Right lobe of liver (tissue), 6 donors: ENCODE data around the gene AQP7. TPM values are rescaled to one million over a fixed set of nuclear protein-coding genes. Genes with fewer than 3 reads are reported as not detected.
"Not testable (repeated sequence)": the region's sequence is repeated elsewhere in the genome, so short reads cannot be mapped to it uniquely, and the experiment has no call there.

Experiments used
- ATAC-seq, 4 donors: fragments of 200-7000 bp; cut with Tn5 transposase; one replicate each; pipeline ENCODE4 v1.9.1; 2020; ENCODE audit warnings: mild to moderate bottlenecking in 4 of 4, moderate library complexity in 4 of 4
- DNase-seq, 3 donors: peaks; one replicate each; pipeline ENCODE4 v3.0.0-alpha.2; 2020
- H3K27ac ChIP-seq, 3 donors: fragments of 200-600 bp; one replicate each; pipeline ENCODE4 v1.8.0; 2022
- H3K27me3 ChIP-seq, 2 donors: fragments of 200-600 bp; one replicate each; pipeline ENCODE4 v1.8.0; 2022
- H3K36me3 ChIP-seq, 4 donors: fragments of 200-600 bp; sonication (generic) in 1 of 4; one replicate each; pipeline versions ENCODE4 v1.5.1 to v1.8.0; 2017 to 2022; ENCODE audit warnings: control low read depth in 1 of 4
- H3K4me1 ChIP-seq, 4 donors: fragments of 200-600 bp; sonication (generic) in 1 of 4; one replicate each; pipeline versions ENCODE4 v1.5.1 to v1.8.0; 2017 to 2022; ENCODE audit warnings: control low read depth in 1 of 4
- H3K4me3 ChIP-seq, 3 donors: fragments of 200-600 bp; one replicate each; pipeline ENCODE4 v1.8.0; 2022
- H3K9me3 ChIP-seq, 4 donors: fragments of 200-600 bp; sonication (generic) in 1 of 4; one replicate each; pipeline versions ENCODE4 v1.5.1 to v1.8.0; 2017 to 2022; ENCODE audit warnings: control low read depth in 1 of 4
- CTCF ChIP-seq, 4 donors: fragments of 200-600 bp in 3 of 4; fragments of 450-650 bp in 1 of 4; IDR thresholded peaks; one replicate each; pipeline versions ENCODE4 v1.5.1 to v1.8.0; 2016 to 2022; ENCODE audit warnings: antibody characterized with exemption in 4 of 4, mild to moderate bottlenecking in 2 of 4
- POLR2A ChIP-seq: fragments of 450-650 bp; IDR thresholded peaks from one replicate; pipeline ENCODE4 v1.6.1; 2017; ENCODE audit warnings: antibody characterized with exemption, mild to moderate bottlenecking
- WGBS: methylation state at CpG from one replicate; pipeline ENCODE4 v1.1.6; 2018; ENCODE audit warnings: low coverage, low lambda C conversion rate; ENCODE audit not compliant: insufficient coverage; ENCODE audit errors: missing lambda C conversion rate; 5-methylcytosine and 5-hydroxymethylcytosine counted together
- intact Hi-C, 2 donors: fragments of 100-400 bp; cut with DNase I; formaldehyde crosslinking; loops; one replicate each; pipeline versions ENCODE4 v1.11.2 to v1.14.1; 2022
- total RNA-seq, 6 experiments: library from RNA; depleted of rRNA in 2 of 6; stranded (reverse); fragments of >200 nt in 2 of 6; fragmentation: NEBNext Ultra II Directional in 3 of 6; extraction: Animal tissue kit (Norgen Biotek cat#: 25700) in 3 of 6; gene quantifications; one replicate each; pipeline versions ENCODE4 v1.1.0 to v1.2.4, GENCODE V29; 2016 to 2023
- donor health status: DM: no; HTN: yes; CAD: no.
- donor health status: DM: no; HTN: no; CAD: no.
- donor health status: DM: no; HTN: no; CAD: no.
- donor health status: DM: no; HTN: yes; CAD: no.
- donor health status: DM: no; HTN: yes; CAD: no.

Gene AQP7
- total RNA-seq, 6 experiments from 2014 or later: 10.4 to 25.1 (median 16.6) TPM

- WGBS: 46% methylated on average over 11 of the region's 11 CpGs
- peak overlapping the region; percentile 38 to 86 (median 62) for H3K27ac ChIP-seq
Measured at GRCh38 chr9:33393581-33393980, 8.8 kb downstream of the AQP7 start.

GRCh38 chr9:33392591-33393021, 9.8 kb downstream of the AQP7 start:
- DNase-seq, intact Hi-C loops, H3K36me3 ChIP-seq, H3K27me3 ChIP-seq, H3K9me3 ChIP-seq, H3K4me3 ChIP-seq: not testable (repeated sequence)
- H3K27ac ChIP-seq: peak overlapping the region in 2 of 3 donors; percentile 62 to 86
- WGBS: 66% methylated on average over 5 of the region's 7 CpGs
- ATAC-seq: peak in 1 of 4 donors; percentile 19
- peaks cover 0 to 44% (median 18%) of the 10 kb centered on the region in 4 donors for H3K4me1 ChIP-seq

More at GRCh38 chr9:33393581-33393980, 8.8 kb downstream of the AQP7 start:
- ATAC-seq (peak in 1 of 4 donors; percentile 56), DNase-seq (peak; percentile 78 to 88 (median 84))
- no peaks in the 10 kb centered on the region for H3K27me3 ChIP-seq
- no peak for TF ChIP-seq CTCF (IDR thresholded peaks at IDR 0.05)
- peak; percentile 38 for TF ChIP-seq POLR2A
- peak overlapping the region in 2 of 3 donors; percentile 44 to 49 for H3K4me3 ChIP-seq
- H3K9me3 ChIP-seq: no peaks in the 10 kb centered on the region
- intact Hi-C loops: no loop called here
- H3K4me1 ChIP-seq: peaks cover 0 to 40% (median 15%) of the 10 kb centered on the region in 4 donors
- H3K36me3 ChIP-seq: no peaks in the 10 kb centered on the region

GRCh38 chr9:33391111-33391771, 11.1 kb downstream of the AQP7 start:
- H3K4me3 ChIP-seq, intact Hi-C loops, H3K27me3 ChIP-seq, H3K9me3 ChIP-seq, H3K36me3 ChIP-seq: not testable (repeated sequence)
- peaks cover 0 to 44% (median 18%) of the 10 kb centered on the region in 4 donors for H3K4me1 ChIP-seq
- H3K27ac ChIP-seq: peak overlapping the region; percentile 73 to 92 (median 91)
- DNase-seq (peak; percentile 73 to 92 (median 91)), ATAC-seq (peak; percentile 40 to 65 (median 50))
- 22% methylated on average over 4 of the region's 9 CpGs for WGBS

- intact Hi-C loops: no loop called here
- ATAC-seq: peak in 1 of 4 donors; percentile 19
- peak in 2 of 3 donors; percentile 40 to 77 for DNase-seq
- 84% methylated on average over 5 of the region's 15 CpGs for WGBS
- H3K36me3 ChIP-seq: no peaks in the 10 kb centered on the region
- no peaks in the 10 kb centered on the region for H3K9me3 ChIP-seq
- TF ChIP-seq POLR2A (no peak), CTCF (IDR thresholded peaks at IDR 0.05) (no peak)
- no peak overlapping the region for H3K27ac ChIP-seq
- H3K4me1 ChIP-seq: peaks cover 0 to 35% (median 17%) of the 10 kb centered on the region in 4 donors
- H3K27me3 ChIP-seq: no peaks in the 10 kb centered on the region
- no peak overlapping the region for H3K4me3 ChIP-seq
Measured at GRCh38 chr9:33388110-33388994, 14.0 kb downstream of the AQP7 start.

- intact Hi-C loops, H3K36me3 ChIP-seq, H3K27me3 ChIP-seq, H3K27ac ChIP-seq, H3K4me3 ChIP-seq, ATAC-seq, H3K9me3 ChIP-seq: not testable (repeated sequence)
- 90% methylated on average over 2 of the region's 9 CpGs for WGBS
- DNase-seq: peak in 1 of 3 donors; percentile 7
- peaks cover 0 to 24% (median 11%) of the 10 kb centered on the region in 4 donors for H3K4me1 ChIP-seq
Measured at GRCh38 chr9:33386998-33387397, 15.4 kb downstream of the AQP7 start.

- WGBS: no CpG with 5 or more reads among the region's 14 CpGs
- H3K27ac ChIP-seq, intact Hi-C loops: not testable (repeated sequence)
Measured at GRCh38 chr9:33386641-33386996, 15.7 kb downstream of the AQP7 start.

GRCh38 chr9:33385979-33386640, 16.3 kb downstream of the AQP7 start:
- ATAC-seq, H3K36me3 ChIP-seq, H3K27ac ChIP-seq, intact Hi-C loops, H3K27me3 ChIP-seq, H3K9me3 ChIP-seq, H3K4me3 ChIP-seq: not testable (repeated sequence)
- DNase-seq: peak in 2 of 3 donors; percentile 39 to 52
- H3K4me1 ChIP-seq: peaks cover 0 to 19% (median 9%) of the 10 kb centered on the region in 4 donors
- 57% methylated on average over 13 of the region's 23 CpGs for WGBS

More at GRCh38 chr9:33386641-33386996, 15.7 kb downstream of the AQP7 start:
- H3K4me3 ChIP-seq, ATAC-seq, H3K27me3 ChIP-seq, H3K9me3 ChIP-seq, H3K36me3 ChIP-seq: not testable (repeated sequence)
- peaks cover 0 to 20% (median 9%) of the 10 kb centered on the region in 4 donors for H3K4me1 ChIP-seq
- DNase-seq: peak in 1 of 3 donors; percentile 28

GRCh38 chr9:33385536-33385935, 16.8 kb downstream of the AQP7 start:
- H3K36me3 ChIP-seq, H3K4me3 ChIP-seq, ATAC-seq, intact Hi-C loops, H3K27me3 ChIP-seq, H3K27ac ChIP-seq, H3K9me3 ChIP-seq: not testable (repeated sequence)
- DNase-seq: peak in 1 of 3 donors; percentile 27
- peaks cover 0 to 14% (median 6%) of the 10 kb centered on the region in 4 donors for H3K4me1 ChIP-seq
- no CpG with 5 or more reads among the region's 11 CpGs for WGBS
